EL (cell line): ENCODE measurements around the gene POLR3K.
"Not testable (repeated sequence)": the region's sequence is repeated elsewhere in the genome, so short reads cannot be mapped to it uniquely, and the experiment has no call there.

Experiments
- DNase-seq: peaks from one replicate; pipeline ENCODE4 v3.0.0-alpha.2; 2016

The POLR3K gene

GRCh38 chr16:63998-64913 is 10.8 kb upstream of the POLR3K start:
- no peak for DNase-seq

GRCh38 chr16:63466-63865 is 10.1 kb upstream of the POLR3K start:
- no peak for DNase-seq

GRCh38 chr16:62968-63391 is 9.6 kb upstream of the POLR3K start:
- no peak for DNase-seq

- DNase-seq, result no peak
Measured at GRCh38 chr16:62283-62967, 9.0 kb upstream of the POLR3K start.

GRCh38 chr16:61879-62281 is 8.5 kb upstream of the POLR3K start:
- no peak for DNase-seq

GRCh38 chr16:60929-61878 is 7.8 kb upstream of the POLR3K start:
- DNase-seq, result no peak

GRCh38 chr16:60166-60565 is 6.8 kb upstream of the POLR3K start:
- no peak for DNase-seq

GRCh38 chr16:59440-60059 is 6.1 kb upstream of the POLR3K start:
- no peak for DNase-seq

GRCh38 chr16:58491-59439 is 5.4 kb upstream of the POLR3K start:
- DNase-seq, result no peak

- DNase-seq, result peak; percentile 35
Measured at GRCh38 chr16:57711-58110, 4.3 kb upstream of the POLR3K start.

- no peak for DNase-seq
Measured at GRCh38 chr16:56231-56927, 3.0 kb upstream of the POLR3K start.

GRCh38 chr16:55571-56136 is 2.2 kb upstream of the POLR3K start:
- DNase-seq, result no peak

- no peak for DNase-seq
Measured at GRCh38 chr16:54237-54581, 801 bp upstream of the POLR3K start.

- DNase-seq, result no peak
Measured at GRCh38 chr16:50769-51591, 2.4 kb downstream of the POLR3K start.

GRCh38 chr16:47234-47633 is 6.2 kb downstream of the POLR3K start:
- no peak for DNase-seq

GRCh38 chr16:46510-46909 is 6.9 kb downstream of the POLR3K start:
- not testable (repeated sequence) for DNase-seq

- no peak for DNase-seq
Measured at GRCh38 chr16:45454-45853, 8.0 kb downstream of the POLR3K start.

GRCh38 chr16:44655-45054 is 8.8 kb downstream of the POLR3K start:
- DNase-seq, result no peak

GRCh38 chr16:43294-43693 is 10.1 kb downstream of the POLR3K start:
- DNase-seq, result no peak

- no peak for DNase-seq
Measured at GRCh38 chr16:42691-43090, 10.7 kb downstream of the POLR3K start.
